ENCODE data around the gene GAB2. TPM values are rescaled to one million over a fixed set of nuclear protein-coding genes. Genes with fewer than 3 reads are reported as not detected.
A peak's percentile ranks its signal among the peaks of the same experiment; 100 is the strongest.

The GAB2 gene
- total and polyA plus RNA-seq, 2 of the 13 experiments (the other 11 are each of a cell fraction or from before 2014, with no cell fraction given): 4.1 to 8.6 TPM

GRCh38 chr11:78188286-78189173 is 229.1 kb downstream of the GAB2 start, which contains the start of the genes KCTD21 and USP35 (continued):
- TF ChIP-seq HMGXB3 (CRISPR knock-in tag; IDR thresholded peaks at IDR 0.05; ENCODE audit: borderline replicate concordance): peak; percentile 73
- no peak for TF ChIP-seq ZFP36L1 (CRISPR knock-in tag; IDR thresholded peaks at IDR 0.05)
- TF ChIP-seq ZBED4 (CRISPR knock-in tag; IDR thresholded peaks at IDR 0.05; ENCODE audit: borderline replicate concordance): peak; percentile 50; the same call in 1 of the 2 replicates
- TF ChIP-seq SP4 (CRISPR knock-in tag; IDR thresholded peaks at IDR 0.05): peak; percentile 97
- peak; percentile 97 for TF ChIP-seq KAT7 (CRISPR knock-in tag; IDR thresholded peaks at IDR 0.05; ENCODE audit: borderline replicate concordance)
- TF ChIP-seq CCDC6 (CRISPR knock-in tag; IDR thresholded peaks at IDR 0.05): peak; percentile 61
- TF ChIP-seq RCOR2 (CRISPR knock-in tag; IDR thresholded peaks at IDR 0.05): peak; percentile 98
